ENCODE data around the gene THSD1. TPM values are rescaled to one million over a fixed set of nuclear protein-coding genes. Genes with fewer than 3 reads are reported as not detected.

Gene THSD1
- total and polyA plus RNA-seq, 9 of the 15 experiments (the other 6 are each of a cell fraction or from before 2014, with no cell fraction given) = 0.01 to 0.11 (median 0.04) TPM; not detected in 2

DNA sequence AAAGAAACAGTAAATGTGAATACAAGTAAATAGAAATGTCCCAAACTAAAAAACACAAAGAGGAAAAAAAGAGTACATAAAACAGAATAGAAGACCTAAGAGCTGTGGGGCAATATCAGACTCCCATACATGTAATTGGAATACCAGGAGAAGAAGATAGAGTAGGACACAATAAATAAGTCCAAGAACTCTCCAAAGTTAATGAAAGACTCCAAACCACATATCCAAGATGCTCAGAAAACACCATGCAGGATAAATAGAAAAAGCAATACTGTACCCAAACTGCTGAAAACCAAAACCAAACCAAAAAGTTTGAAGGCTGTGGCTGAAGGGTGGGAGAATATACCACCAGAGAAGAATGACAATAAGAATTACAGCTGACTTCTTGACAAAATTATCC lies 18.3 kb downstream of the THSD1 start:
- no peak overlapping the region for H3K9ac ChIP-seq (ENCODE audit: insufficient read depth in 1 of 2, low read depth in 2 of 2, low read length in 2 of 2)
- no peaks in the 10 kb centered on the region for H3K36me3 ChIP-seq (ENCODE audit: control insufficient read depth, insufficient read depth, low read length)
- ChIA-PET CTCF (ENCODE audit: low intra/inter-chr PET ratio) (no interaction called here), POLR2A (no interaction called here)
- no peak for ATAC-seq
- H3K4me2 ChIP-seq (ENCODE audit: insufficient read depth, low read length) = no peak overlapping the region
- H3K4me3 ChIP-seq = no peak overlapping the region
- H3K27ac ChIP-seq (ENCODE audit: extremely low read depth, low read depth, low read length) = no peak overlapping the region
- DNase-seq (ENCODE audit: extremely low read depth in 1 of 4, low spot score in 3 of 4) = no peak
- no peaks in the 10 kb centered on the region for H3K79me2 ChIP-seq (ENCODE audit: control insufficient read depth, insufficient read depth, low read length)
- no TSS peak for BruUV-seq (replicated peaks)
- no peaks in the 10 kb centered on the region for H3K9me1 ChIP-seq (ENCODE audit: control insufficient read depth, insufficient read depth, low read length)
- in situ Hi-C loops (cut with MboI) (no loop called here), intact Hi-C loops (cut with micrococcal nuclease) (no loop called here)
- no peak overlapping the region for H2AFZ ChIP-seq (ENCODE audit: low read depth, low read length)
- H4K20me1 ChIP-seq (replicated peaks; ENCODE audit: control insufficient read depth, insufficient read depth, low read length) = no peaks in the 10 kb centered on the region
- H3K27me3 ChIP-seq (ENCODE audit: control insufficient read depth in 2 of 2, insufficient read depth in 2 of 2, low read length in 2 of 2) = peaks cover 7 to 13% of the 10 kb centered on the region in 2 experiments; a peak in 3 of 5 replicates
- TF ChIP-seq, protein P1, sequence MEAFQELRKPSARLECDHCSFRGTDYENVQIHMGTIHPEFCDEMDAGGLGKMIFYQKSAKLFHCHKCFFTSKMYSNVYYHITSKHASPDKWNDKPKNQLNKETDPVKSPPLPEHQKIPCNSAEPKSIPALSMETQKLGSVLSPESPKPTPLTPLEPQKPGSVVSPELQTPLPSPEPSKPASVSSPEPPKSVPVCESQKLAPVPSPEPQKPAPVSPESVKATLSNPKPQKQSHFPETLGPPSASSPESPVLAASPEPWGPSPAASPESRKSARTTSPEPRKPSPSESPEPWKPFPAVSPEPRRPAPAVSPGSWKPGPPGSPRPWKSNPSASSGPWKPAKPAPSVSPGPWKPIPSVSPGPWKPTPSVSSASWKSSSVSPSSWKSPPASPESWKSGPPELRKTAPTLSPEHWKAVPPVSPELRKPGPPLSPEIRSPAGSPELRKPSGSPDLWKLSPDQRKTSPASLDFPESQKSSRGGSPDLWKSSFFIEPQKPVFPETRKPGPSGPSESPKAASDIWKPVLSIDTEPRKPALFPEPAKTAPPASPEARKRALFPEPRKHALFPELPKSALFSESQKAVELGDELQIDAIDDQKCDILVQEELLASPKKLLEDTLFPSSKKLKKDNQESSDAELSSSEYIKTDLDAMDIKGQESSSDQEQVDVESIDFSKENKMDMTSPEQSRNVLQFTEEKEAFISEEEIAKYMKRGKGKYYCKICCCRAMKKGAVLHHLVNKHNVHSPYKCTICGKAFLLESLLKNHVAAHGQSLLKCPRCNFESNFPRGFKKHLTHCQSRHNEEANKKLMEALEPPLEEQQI (IDR thresholded peaks at IDR 0.05) = no peak
- TF ChIP-seq MIER1 (IDR thresholded peaks at IDR 0.05; ENCODE audit: low read depth) = no peak
- TF ChIP-seq NFIC (IDR thresholded peaks at IDR 0.05) = no peak
- TF ChIP-seq ZKSCAN1 (IDR thresholded peaks at IDR 0.05; ENCODE audit: low read depth, low read length) = no peak
- TF ChIP-seq DNMT1 (IDR thresholded peaks at IDR 0.05) = no peak
- no peak for TF ChIP-seq TAF9B (IDR thresholded peaks at IDR 0.05; ENCODE audit: partially characterized antibody)
- H3K4me1 ChIP-seq (replicated peaks in 1 of 2; ENCODE audit: control insufficient read depth in 2 of 2, insufficient read depth in 2 of 2, low read length in 2 of 2) = no peaks in the 10 kb centered on the region
- FAIRE-seq = no peak
- no peaks in the 10 kb centered on the region for H3K9me3 ChIP-seq (replicated peaks; ENCODE audit: control insufficient read depth, insufficient read depth, low read depth, low read length)

Measured in K562 (cell line).